Keratinocyte (primary cell): ENCODE results near the gene AKAP8L. TPM values are rescaled to one million over a fixed set of nuclear protein-coding genes. Genes with fewer than 3 reads are reported as not detected.

ENCODE experiments used
- DNase-seq: peaks from one replicate; pipeline ENCODE4 v3.0.0-alpha.2; 2011; ENCODE audit warnings: low read depth, missing footprints, low spot score
- FAIRE-seq: peaks from 2 replicates; lab custom pipeline; 2011; peaks lifted over from hg19 to GRCh38; lab: Jason Lieb, UNC
- H2AFZ ChIP-seq: 2 replicates; pipeline ENCODE4 v1.6.0; 2012; ENCODE audit warnings: low read length, control low read depth, inconsistent platforms; ENCODE audit not compliant: control insufficient read depth
- H3K27ac ChIP-seq: 2 replicates; pipeline ENCODE4 v1.5.1; 2011; ENCODE audit warnings: low read length; ENCODE audit not compliant: control insufficient read depth, insufficient read depth
- H3K27me3 ChIP-seq: 3 replicates; pipeline ENCODE4 v1.6.0; 2011; ENCODE audit warnings: low read length; ENCODE audit not compliant: control insufficient read depth, insufficient read depth; ENCODE audit errors: extremely low read depth
- H3K36me3 ChIP-seq, 2 experiments: 2 replicates in 1 of 2; 3 replicates in 1 of 2; pipeline ENCODE4 v1.5.1; 2011; ENCODE audit warnings: low read length in 2 of 2, mild to moderate bottlenecking in 1 of 2; ENCODE audit not compliant: control insufficient read depth in 2 of 2, insufficient read depth in 2 of 2; ENCODE audit errors: extremely low read depth in 1 of 2
- H3K4me1 ChIP-seq: 3 replicates; pipeline ENCODE4 v1.5.1; 2011; ENCODE audit warnings: low read length; ENCODE audit not compliant: control insufficient read depth, insufficient read depth; ENCODE audit errors: extremely low read depth
- H3K4me2 ChIP-seq: 3 replicates; pipeline ENCODE4 v1.6.0; 2011; ENCODE audit warnings: low read depth, low read length; ENCODE audit not compliant: control insufficient read depth, insufficient read depth; ENCODE audit errors: extremely low read depth
- H3K4me3 ChIP-seq, 3 experiments: fragments of 200-600 bp in 1 of 3; sonication (generic) in 1 of 3; 2 replicates in 2 of 3; 3 replicates in 1 of 3; pipeline ENCODE4 v1.5.1; 2011 to 2016; ENCODE audit warnings: low read length in 3 of 3, mild to moderate bottlenecking in 3 of 3, control low read depth in 2 of 3, inconsistent platforms in 1 of 3, low read depth in 1 of 3, mixed read lengths in 1 of 3, mixed run types in 1 of 3, moderate library complexity in 1 of 3; ENCODE audit not compliant: control insufficient read depth in 2 of 3, insufficient read depth in 2 of 3; ENCODE audit errors: extremely low read depth in 1 of 3
- H3K79me2 ChIP-seq: 2 replicates; pipeline ENCODE4 v1.6.0; 2012; ENCODE audit warnings: low read length; ENCODE audit not compliant: control insufficient read depth, insufficient read depth
- H3K9ac ChIP-seq: 3 replicates; pipeline ENCODE4 v1.6.0; 2011; ENCODE audit warnings: low read length; ENCODE audit not compliant: control insufficient read depth, insufficient read depth; ENCODE audit errors: extremely low read depth
- H3K9me1 ChIP-seq: 3 replicates; pipeline ENCODE4 v1.6.0; 2011; ENCODE audit warnings: low read length; ENCODE audit not compliant: control insufficient read depth, insufficient read depth; ENCODE audit errors: extremely low read depth
- H3K9me3 ChIP-seq: 2 replicates; pipeline ENCODE4 v1.5.1; 2012; ENCODE audit warnings: low read depth, low read length; ENCODE audit not compliant: control insufficient read depth
- H4K20me1 ChIP-seq: 3 replicates; pipeline ENCODE4 v1.6.0; 2011; ENCODE audit warnings: low read length; ENCODE audit not compliant: control insufficient read depth, insufficient read depth; ENCODE audit errors: extremely low read depth
- EZH2 ChIP-seq: IDR thresholded peaks from one replicate; pipeline ENCODE4 v1.6.1; 2012; ENCODE audit warnings: inconsistent platforms, mild to moderate bottlenecking, low read length, moderate library complexity
- dilution Hi-C: fragments of 300-500 bp; cut with MboI; formaldehyde crosslinking; loops from one replicate; pipeline ENCODE4 v1.7.0; 2020; ENCODE audit warnings: low sequenced_read_pairs; ENCODE audit not compliant: extremely low pct_ligation_motif_present
- polyA plus RNA-seq, 5 experiments: library from polyadenylated mRNA; depleted of rRNA in 3 of 5; stranded (reverse) in 3 of 5; stranded (forward) in 1 of 5; unstranded in 1 of 5; fragments of >200 nt; gene quantifications; 1 replicate in 1 of 5; 2 replicates in 3 of 5; 3 replicates in 1 of 5; pipeline versions ENCODE4 v1.2.1 to v1.2.3, GENCODE V29; 2011 to 2012; ENCODE audit warnings: missing spikeins in 2 of 5, low read depth in 1 of 5, low replicate concordance in 1 of 5
- TF ChIP-seq, protein P1 (sequence below), 3 experiments: IDR thresholded peaks in 1 of 3; conservative IDR thresholded peaks in 1 of 3; optimal IDR thresholded peaks in 1 of 3; 2 replicates in 2 of 3; 3 replicates in 1 of 3; pipeline versions ENCODE3 to v1.5.1; 2011; ENCODE audit warnings: low read length in 3 of 3, mild to moderate bottlenecking in 3 of 3, moderate library complexity in 2 of 3, control low read depth in 1 of 3, inconsistent platforms in 1 of 3; ENCODE audit not compliant: insufficient read depth in 2 of 3; ENCODE audit errors: extremely low read depth in 1 of 3

Gene AKAP8L
- polyA plus RNA-seq, 1 donor (not counting 4 experiments of a cell fraction or from before 2014, with no cell fraction given), result 48.2 TPM

DNA sequence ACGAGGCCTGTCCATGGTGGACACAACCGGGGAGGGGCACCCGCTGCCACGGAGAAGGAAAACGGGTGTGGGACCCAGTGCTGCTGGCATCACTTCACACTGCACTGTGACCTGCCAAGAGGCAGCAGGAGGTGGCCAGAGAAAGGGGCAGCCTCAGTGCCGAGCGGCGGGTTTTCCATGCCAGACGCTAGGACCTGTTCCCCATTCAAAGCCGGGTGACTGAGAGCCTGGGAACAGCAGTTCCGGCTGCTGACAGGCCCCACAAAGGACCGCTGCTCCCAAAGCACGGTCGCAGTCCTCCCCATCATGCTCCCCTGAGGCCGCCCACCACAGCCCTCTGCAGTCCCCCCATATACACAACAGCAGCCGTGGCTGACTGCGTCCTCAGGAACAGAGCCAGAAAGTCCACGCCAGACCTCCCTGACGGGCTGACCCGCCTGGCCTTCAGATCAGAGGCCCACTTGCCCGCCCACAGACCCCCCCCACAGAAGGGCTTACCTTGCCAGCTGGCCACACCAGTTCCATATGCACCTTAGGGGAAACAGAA lies 44.6 kb downstream of the AKAP8L start:
- H3K27me3 ChIP-seq, result no peaks in the 10 kb centered on the region
- FAIRE-seq (no peak), DNase-seq (no peak)
- dilution Hi-C loops, result no loop called here
- H3K4me1 ChIP-seq, result peaks cover 12% of the 10 kb centered on the region
- no peaks in the 10 kb centered on the region for H3K9me3 ChIP-seq
- H3K4me2 ChIP-seq, result no peak overlapping the region
- TF ChIP-seq EZH2, result no peak
- TF ChIP-seq, protein P1, sequence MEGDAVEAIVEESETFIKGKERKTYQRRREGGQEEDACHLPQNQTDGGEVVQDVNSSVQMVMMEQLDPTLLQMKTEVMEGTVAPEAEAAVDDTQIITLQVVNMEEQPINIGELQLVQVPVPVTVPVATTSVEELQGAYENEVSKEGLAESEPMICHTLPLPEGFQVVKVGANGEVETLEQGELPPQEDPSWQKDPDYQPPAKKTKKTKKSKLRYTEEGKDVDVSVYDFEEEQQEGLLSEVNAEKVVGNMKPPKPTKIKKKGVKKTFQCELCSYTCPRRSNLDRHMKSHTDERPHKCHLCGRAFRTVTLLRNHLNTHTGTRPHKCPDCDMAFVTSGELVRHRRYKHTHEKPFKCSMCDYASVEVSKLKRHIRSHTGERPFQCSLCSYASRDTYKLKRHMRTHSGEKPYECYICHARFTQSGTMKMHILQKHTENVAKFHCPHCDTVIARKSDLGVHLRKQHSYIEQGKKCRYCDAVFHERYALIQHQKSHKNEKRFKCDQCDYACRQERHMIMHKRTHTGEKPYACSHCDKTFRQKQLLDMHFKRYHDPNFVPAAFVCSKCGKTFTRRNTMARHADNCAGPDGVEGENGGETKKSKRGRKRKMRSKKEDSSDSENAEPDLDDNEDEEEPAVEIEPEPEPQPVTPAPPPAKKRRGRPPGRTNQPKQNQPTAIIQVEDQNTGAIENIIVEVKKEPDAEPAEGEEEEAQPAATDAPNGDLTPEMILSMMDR (optimal IDR thresholded peaks at IDR 0.05 in 1 of 3, IDR thresholded peaks at IDR 0.05 in 1 of 3, conservative IDR thresholded peaks at IDR 0.05 in 1 of 3; ENCODE audit: extremely low read depth in 1 of 3, insufficient read depth in 2 of 3, low read length in 3 of 3), result no peak
- H3K4me3 ChIP-seq, result no peak overlapping the region
- H2AFZ ChIP-seq, result no peak overlapping the region
- peaks cover 67% of the 10 kb centered on the region for H3K79me2 ChIP-seq
- no peaks in the 10 kb centered on the region for H3K9me1 ChIP-seq
- H4K20me1 ChIP-seq, result peaks cover 4% of the 10 kb centered on the region
- H3K27ac ChIP-seq, result no peak overlapping the region
- H3K36me3 ChIP-seq, result peaks cover 39 to 48% of the 10 kb centered on the region in 2 experiments
- no peak overlapping the region for H3K9ac ChIP-seq

GRCh38 chr19:15373644-15374043 lies 45.1 kb downstream of the AKAP8L start:
- Histone ChIP-seq H3K4me3 (no peak overlapping the region), H3K4me2 (no peak overlapping the region), H3K27me3 (no peaks in the 10 kb centered on the region), H3K9me3 (no peaks in the 10 kb centered on the region), H2AFZ (no peak overlapping the region), H3K27ac (no peak overlapping the region), H3K9me1 (no peaks in the 10 kb centered on the region), H3K4me1 (peaks cover 12% of the 10 kb centered on the region), H3K9ac (no peak overlapping the region), H4K20me1 (peaks cover 4% of the 10 kb centered on the region), H3K79me2 (peaks cover 62% of the 10 kb centered on the region), H3K36me3 (peaks cover 40 to 54% of the 10 kb centered on the region in 2 experiments)
- dilution Hi-C loops, result no loop called here
- no peak for FAIRE-seq
- no peak for TF ChIP-seq EZH2
- TF ChIP-seq, protein P1 (optimal IDR thresholded peaks at IDR 0.05 in 1 of 3, IDR thresholded peaks at IDR 0.05 in 1 of 3, conservative IDR thresholded peaks at IDR 0.05 in 1 of 3; ENCODE audit: extremely low read depth in 1 of 3, insufficient read depth in 2 of 3, low read length in 3 of 3), result no peak
- DNase-seq, result no peak
